DMS53 (cell line): ENCODE results near the gene GNAT3.
A peak's percentile ranks its signal among the peaks of the same experiment; 100 is the strongest.

Experiments used
- DNase-seq: peaks from one replicate; lab custom pipeline; 2025; lab: John Stamatoyannopoulos, UW

The GNAT3 gene

GRCh38 chr7:80417211-80417793, 94.6 kb downstream of the GNAT3 start:
- no peak for DNase-seq

DNA sequence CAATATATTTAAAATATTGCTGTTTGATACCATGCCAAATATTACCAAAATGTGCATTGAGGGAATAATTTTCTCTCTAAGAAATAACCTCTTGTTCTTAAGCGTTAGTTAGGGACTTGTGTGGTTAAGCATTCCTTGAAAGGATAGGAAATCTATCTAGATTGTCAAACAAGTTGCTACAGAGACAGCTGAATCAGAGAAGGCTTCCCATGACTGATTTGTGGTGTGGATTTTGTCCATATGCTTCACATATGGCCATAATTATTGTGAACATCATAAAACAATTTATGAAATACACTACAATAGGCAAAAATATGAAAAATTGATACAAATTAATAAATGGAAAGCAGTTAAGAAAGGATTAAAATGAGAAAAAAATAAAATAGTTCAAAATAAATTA, 96.3 kb downstream of the GNAT3 start:
- DNase-seq: no peak

GRCh38 chr7:80415114-80415513, 96.8 kb downstream of the GNAT3 start:
- no peak for DNase-seq

DNA sequence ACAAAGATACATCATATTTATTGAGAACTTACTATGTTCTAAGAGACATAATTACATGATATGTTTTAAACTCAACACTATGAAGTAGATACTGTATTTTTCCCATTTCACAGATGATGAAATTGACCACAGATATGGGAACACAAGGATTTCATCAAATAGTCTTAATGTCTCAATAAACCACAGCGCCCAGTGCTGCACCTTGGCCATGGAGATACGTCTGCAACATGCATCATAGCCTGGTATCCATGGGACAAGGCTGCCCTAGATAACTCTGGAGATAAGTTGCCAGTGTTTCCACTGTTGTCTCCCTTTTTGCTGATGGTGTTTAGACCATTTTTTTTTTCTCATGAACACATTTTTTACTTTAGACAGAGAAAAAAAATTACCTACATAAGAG, 97.5 kb downstream of the GNAT3 start:
- DNase-seq: no peak

DNA sequence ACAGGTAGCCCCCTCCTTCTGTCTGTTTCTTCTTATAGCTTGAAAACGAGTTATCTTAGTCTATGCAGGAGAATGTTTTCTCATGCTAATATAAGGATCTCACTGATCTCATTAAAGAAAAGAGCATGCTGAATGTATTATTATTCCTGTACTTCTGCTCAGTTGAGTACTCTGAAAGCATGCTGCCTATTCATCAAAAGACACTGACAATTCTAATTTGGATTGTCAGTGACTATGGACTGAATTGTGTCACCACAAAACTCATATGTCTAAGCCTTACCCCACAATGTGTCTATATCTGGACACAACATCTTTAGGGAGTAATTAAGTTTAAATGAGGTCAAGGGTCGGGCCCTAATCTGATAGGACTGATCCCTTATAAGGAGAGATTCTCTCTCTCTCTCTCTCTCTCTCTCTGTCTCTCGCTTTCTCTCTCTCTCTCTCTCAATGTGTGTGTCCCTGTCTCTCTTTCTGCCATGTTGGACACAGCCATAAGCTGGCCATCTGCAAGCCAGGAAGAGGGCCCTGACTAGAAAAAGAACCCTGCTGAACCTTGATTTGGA, 98.4 kb downstream of the GNAT3 start:
- no peak for DNase-seq

DNA sequence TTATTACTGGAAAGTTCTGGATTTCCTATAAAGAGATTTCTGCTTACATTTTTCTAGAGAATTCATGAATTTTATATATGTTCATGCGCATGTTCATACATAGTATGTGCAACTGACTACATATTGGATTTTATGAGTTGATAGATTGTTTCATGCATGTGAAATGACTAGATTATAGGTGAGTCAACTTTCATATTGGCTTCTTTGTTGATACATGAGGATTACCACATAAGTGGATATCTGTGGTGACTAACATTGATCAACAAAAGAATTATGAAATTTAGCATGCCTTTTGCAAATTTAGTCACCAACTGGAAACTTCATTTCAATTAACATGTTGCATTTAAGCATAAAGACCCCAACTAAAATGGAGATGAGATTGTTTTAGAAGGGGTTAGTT, 99.0 kb downstream of the GNAT3 start:
- peak; percentile 36 for DNase-seq

- no peak for DNase-seq
Measured at GRCh38 chr7:80411621-80412020, 100.2 kb downstream of the GNAT3 start.

GRCh38 chr7:80410081-80410480, 101.8 kb downstream of the GNAT3 start:
- DNase-seq: no peak
